WTC11 (cell line): ENCODE results near the gene ATXN7.

ENCODE experiments used
- E2F4 ChIP-seq: sonication (generic); formaldehyde crosslinking; IDR thresholded peaks from 2 replicates; pipeline ENCODE4 v1.8.1; 2022; ENCODE audit warnings: low read depth, mild to moderate bottlenecking, moderate library complexity, missing genetic modification reagents, borderline replicate concordance
- FOXP1 ChIP-seq: sonication (generic); formaldehyde crosslinking; IDR thresholded peaks from 2 replicates; pipeline ENCODE4 v1.8.0; 2022; ENCODE audit warnings: missing genetic modification reagents, mild to moderate bottlenecking, moderate library complexity, borderline replicate concordance
- MAX ChIP-seq: sonication (generic); formaldehyde crosslinking; IDR thresholded peaks from 2 replicates; pipeline ENCODE4 v1.8.0; 2022; ENCODE audit warnings: mild to moderate bottlenecking, missing genetic modification reagents
- SMAD3 ChIP-seq: sonication (generic); formaldehyde crosslinking; IDR thresholded peaks from 2 replicates; pipeline ENCODE4 v1.8.0; 2022; ENCODE audit warnings: missing genetic modification reagents, mild to moderate bottlenecking, borderline replicate concordance

GRCh38 chr3:63847718-63848450 lies 15.8 kb upstream of the ATXN7 start:
- no peak for TF ChIP-seq MAX
- no peak for TF ChIP-seq FOXP1 (CRISPR knock-in tag)
- no peak for TF ChIP-seq SMAD3
- no peak for TF ChIP-seq E2F4
